Loucy (cell line): ENCODE measurements around the gene RFC5.
A peak's percentile ranks its signal among the peaks of the same experiment; 100 is the strongest.

ENCODE experiments used
- H2AFZ ChIP-seq: fragments of 200-600 bp; sonication (generic); 2 replicates; pipeline ENCODE4 v1.6.0; 2016; ENCODE audit warnings: antibody characterized with exemption, mild to moderate bottlenecking, low read length, moderate library complexity
- H3F3A ChIP-seq: fragments of 200-600 bp; 2 replicates; pipeline ENCODE4 v1.6.0; 2016; ENCODE audit warnings: antibody characterized with exemption, low read depth, mild to moderate bottlenecking
- H3K27me3 ChIP-seq: fragments of 200-600 bp; sonication (generic); 2 replicates; pipeline ENCODE4 v1.6.1; 2014; ENCODE audit warnings: low read length, mild to moderate bottlenecking; ENCODE audit not compliant: insufficient read depth, poor library complexity, severe bottlenecking
- H3K36me3 ChIP-seq: fragments of 200-600 bp; sonication (generic); 2 replicates; pipeline ENCODE4 v1.6.1; 2016; ENCODE audit warnings: low read length; ENCODE audit not compliant: insufficient read depth
- H3K4me1 ChIP-seq: fragments of 200-600 bp; sonication (generic); 2 replicates; pipeline ENCODE4 v1.5.1; 2014; ENCODE audit warnings: low read length, mild to moderate bottlenecking; ENCODE audit not compliant: insufficient read depth, poor library complexity, severe bottlenecking
- H3K4me2 ChIP-seq: fragments of 200-600 bp; sonication (generic); 2 replicates; pipeline ENCODE4 v1.6.0; 2014; ENCODE audit warnings: antibody characterized with exemption, low read length, low read depth, mild to moderate bottlenecking; ENCODE audit not compliant: poor library complexity, severe bottlenecking
- H3K4me3 ChIP-seq: fragments of 200-600 bp; sonication (generic); 2 replicates; pipeline ENCODE4 v1.5.1; 2014; ENCODE audit warnings: low read length, mild to moderate bottlenecking, mixed read lengths; ENCODE audit not compliant: poor library complexity, severe bottlenecking
- H3K79me2 ChIP-seq: fragments of 200-600 bp; sonication (generic); 2 replicates; pipeline ENCODE4 v1.6.1; 2014; ENCODE audit warnings: low read length; ENCODE audit not compliant: insufficient read depth
- H3K9ac ChIP-seq: fragments of 200-600 bp; sonication (generic); 2 replicates; pipeline ENCODE4 v1.6.0; 2014; ENCODE audit warnings: mild to moderate bottlenecking, low read depth, low read length, moderate library complexity; ENCODE audit not compliant: poor library complexity, severe bottlenecking
- H3K9me2 ChIP-seq: fragments of 200-600 bp; sonication (generic); replicated peaks from 2 replicates; pipeline ENCODE4 v1.6.1; 2016; ENCODE audit warnings: low read depth, low read length, mixed read lengths
- H3K9me3 ChIP-seq: fragments of 200-600 bp; sonication (generic); 2 replicates; pipeline ENCODE4 v1.6.1; 2014; ENCODE audit warnings: mild to moderate bottlenecking, antibody characterized with exemption, low read length, low read depth; ENCODE audit not compliant: insufficient read depth
- H4K20me1 ChIP-seq: fragments of 200-600 bp; sonication (generic); 2 replicates; pipeline ENCODE4 v1.6.0; 2014; ENCODE audit warnings: antibody characterized with exemption, low read length, mild to moderate bottlenecking; ENCODE audit not compliant: insufficient read depth, poor library complexity, severe bottlenecking
- EZH2phosphoT487 ChIP-seq: fragments of 200-600 bp; IDR thresholded peaks from 2 replicates; pipeline ENCODE4 v1.6.1; 2018; ENCODE audit warnings: antibody characterized with exemption, mild to moderate bottlenecking, moderate library complexity, borderline replicate concordance
- TF ChIP-seq, protein P1 (sequence below): fragments of 200-600 bp; sonication (generic); conservative IDR thresholded peaks from 2 replicates; pipeline ENCODE4 v1.5.1; 2014; ENCODE audit warnings: mild to moderate bottlenecking, antibody characterized with exemption, low read length

RFC5 gene, protein sequence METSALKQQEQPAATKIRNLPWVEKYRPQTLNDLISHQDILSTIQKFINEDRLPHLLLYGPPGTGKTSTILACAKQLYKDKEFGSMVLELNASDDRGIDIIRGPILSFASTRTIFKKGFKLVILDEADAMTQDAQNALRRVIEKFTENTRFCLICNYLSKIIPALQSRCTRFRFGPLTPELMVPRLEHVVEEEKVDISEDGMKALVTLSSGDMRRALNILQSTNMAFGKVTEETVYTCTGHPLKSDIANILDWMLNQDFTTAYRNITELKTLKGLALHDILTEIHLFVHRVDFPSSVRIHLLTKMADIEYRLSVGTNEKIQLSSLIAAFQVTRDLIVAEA

DNA sequence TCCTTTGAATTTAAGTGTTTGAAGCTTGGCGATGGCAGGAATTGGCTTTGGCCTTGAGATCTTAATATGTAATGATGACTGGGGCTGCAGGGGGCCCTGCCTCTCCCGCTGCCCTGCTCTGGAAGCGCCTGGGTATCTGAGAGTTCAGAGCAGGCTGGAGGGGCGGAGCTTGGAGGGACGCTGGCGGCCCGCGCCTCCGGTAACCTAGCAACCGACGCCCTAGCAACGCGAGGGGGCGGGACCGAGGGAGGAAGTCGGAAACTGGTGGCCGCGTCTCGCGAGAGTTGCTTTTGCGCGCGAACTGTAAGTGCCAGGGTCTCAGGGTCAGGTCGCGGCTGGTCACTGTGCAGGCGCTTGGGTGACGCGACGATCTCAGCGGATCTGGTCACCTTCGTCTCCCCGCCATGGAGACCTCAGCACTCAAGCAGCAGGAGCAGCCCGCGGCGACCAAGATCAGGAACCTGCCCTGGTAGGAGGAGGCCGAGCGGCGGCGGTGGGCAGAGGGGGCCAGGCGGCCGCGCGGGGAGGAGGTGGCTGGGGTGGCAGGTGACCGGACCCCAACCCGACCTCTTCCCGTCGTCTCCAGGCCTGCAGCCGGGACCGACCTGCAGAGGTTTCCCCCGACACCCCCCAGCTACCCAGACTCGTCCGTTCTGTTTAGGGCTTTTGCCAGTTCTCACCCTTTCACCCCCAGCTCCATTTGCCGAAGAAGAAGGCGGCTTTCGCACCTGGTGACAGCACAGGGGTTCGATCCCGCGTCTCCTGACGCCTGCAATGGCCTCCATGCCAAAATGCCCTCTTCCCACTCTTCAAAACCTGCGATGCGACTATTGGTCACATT, at the start of gene RFC5:
Gene RFC5 (plus strand): TSS at position 280 of the 841 bp plus-strand sequence. CDS start 125 bp downstream, at position 405.
- TF ChIP-seq EZH2phosphoT487 = no peak
- TF ChIP-seq, protein P1, sequence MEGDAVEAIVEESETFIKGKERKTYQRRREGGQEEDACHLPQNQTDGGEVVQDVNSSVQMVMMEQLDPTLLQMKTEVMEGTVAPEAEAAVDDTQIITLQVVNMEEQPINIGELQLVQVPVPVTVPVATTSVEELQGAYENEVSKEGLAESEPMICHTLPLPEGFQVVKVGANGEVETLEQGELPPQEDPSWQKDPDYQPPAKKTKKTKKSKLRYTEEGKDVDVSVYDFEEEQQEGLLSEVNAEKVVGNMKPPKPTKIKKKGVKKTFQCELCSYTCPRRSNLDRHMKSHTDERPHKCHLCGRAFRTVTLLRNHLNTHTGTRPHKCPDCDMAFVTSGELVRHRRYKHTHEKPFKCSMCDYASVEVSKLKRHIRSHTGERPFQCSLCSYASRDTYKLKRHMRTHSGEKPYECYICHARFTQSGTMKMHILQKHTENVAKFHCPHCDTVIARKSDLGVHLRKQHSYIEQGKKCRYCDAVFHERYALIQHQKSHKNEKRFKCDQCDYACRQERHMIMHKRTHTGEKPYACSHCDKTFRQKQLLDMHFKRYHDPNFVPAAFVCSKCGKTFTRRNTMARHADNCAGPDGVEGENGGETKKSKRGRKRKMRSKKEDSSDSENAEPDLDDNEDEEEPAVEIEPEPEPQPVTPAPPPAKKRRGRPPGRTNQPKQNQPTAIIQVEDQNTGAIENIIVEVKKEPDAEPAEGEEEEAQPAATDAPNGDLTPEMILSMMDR = no peak
- peak within 1 kb of the TSS; percentile 100 for H3K4me3 ChIP-seq
- peak within 1 kb of the TSS; percentile 100 for H3K9ac ChIP-seq
- H3K9me3 ChIP-seq = no peaks in the 10 kb centered on the region
- no peaks in the 10 kb centered on the region for H3K27me3 ChIP-seq
- no peaks in the 10 kb centered on the region for H3K9me2 ChIP-seq
- peaks cover 17% of the 10 kb centered on the region for H4K20me1 ChIP-seq
- H3K4me1 ChIP-seq = peaks cover 37% of the 10 kb centered on the region
- no peaks in the 10 kb centered on the region for H3F3A ChIP-seq
- H3K4me2 ChIP-seq = peak within 1 kb of the TSS; percentile 94
- H3K79me2 ChIP-seq = peaks cover 48% of the 10 kb centered on the region
- peaks cover 26% of the 10 kb centered on the region; the same call in 1 of the 2 replicates for H3K36me3 ChIP-seq
- peak within 1 kb of the TSS; percentile 93; the same call in 1 of the 2 replicates for H2AFZ ChIP-seq

DNA sequence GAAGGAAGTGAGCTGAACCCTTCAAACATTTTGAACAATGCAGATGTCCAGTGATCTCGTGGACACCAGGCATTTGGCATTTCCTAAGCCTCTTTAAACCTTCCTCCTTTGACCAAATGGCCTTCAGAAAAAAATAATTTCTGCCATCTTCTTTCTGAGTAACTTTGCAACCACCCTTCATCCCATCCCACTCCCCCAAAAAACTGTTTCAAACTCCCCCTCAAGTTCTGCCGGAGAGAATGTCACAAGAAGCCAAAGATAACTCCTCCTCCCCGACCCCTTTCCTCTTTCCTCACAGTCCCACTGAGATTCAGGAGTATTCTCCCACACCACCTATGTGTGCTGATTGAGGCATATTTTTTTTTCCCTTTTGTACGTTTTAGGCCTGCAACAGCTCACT, 49.5 kb upstream of the RFC5 start:
- Histone ChIP-seq H3K27me3 (no peaks in the 10 kb centered on the region), H3K9me3 (no peaks in the 10 kb centered on the region; the same call in 1 of the 2 replicates), H3K4me2 (no peak overlapping the region), H3K4me3 (no peak overlapping the region), H3K79me2 (no peaks in the 10 kb centered on the region), H3F3A (no peaks in the 10 kb centered on the region), H3K9me2 (no peaks in the 10 kb centered on the region), H3K4me1 (no peaks in the 10 kb centered on the region), H3K36me3 (no peaks in the 10 kb centered on the region), H2AFZ (no peak overlapping the region), H3K9ac (no peak overlapping the region), H4K20me1 (no peaks in the 10 kb centered on the region)
- TF ChIP-seq, protein P1 = no peak
- no peak for TF ChIP-seq EZH2phosphoT487

DNA sequence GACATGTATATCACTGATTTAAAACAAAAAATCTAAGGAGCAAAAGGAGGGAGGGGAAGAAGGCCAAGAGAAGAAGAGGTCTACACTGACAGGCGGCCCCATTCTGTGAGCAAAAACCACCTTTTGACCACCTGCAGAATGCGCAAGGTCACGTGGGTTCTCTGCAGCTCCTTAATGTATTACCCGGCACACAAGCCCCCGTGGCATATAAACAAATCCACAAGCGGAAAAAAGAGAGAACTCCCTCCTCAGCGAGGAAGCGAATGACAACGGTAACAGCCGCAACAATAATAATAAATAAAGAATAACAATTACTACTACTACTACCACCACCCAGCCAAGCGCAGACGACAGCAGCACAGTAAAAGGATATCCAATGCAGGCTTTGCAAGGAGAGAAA, 49.0 kb upstream of the RFC5 start:
- Histone ChIP-seq H3K9ac (no peak overlapping the region), H4K20me1 (no peaks in the 10 kb centered on the region), H3K9me2 (no peaks in the 10 kb centered on the region), H3K79me2 (no peaks in the 10 kb centered on the region), H3K4me3 (no peak overlapping the region), H3K4me1 (no peaks in the 10 kb centered on the region), H3K36me3 (no peaks in the 10 kb centered on the region), H3K4me2 (no peak overlapping the region), H3K27me3 (no peaks in the 10 kb centered on the region), H2AFZ (no peak overlapping the region), H3F3A (no peaks in the 10 kb centered on the region), H3K9me3 (no peaks in the 10 kb centered on the region; the same call in 1 of the 2 replicates)
- TF ChIP-seq EZH2phosphoT487 = no peak
- TF ChIP-seq, protein P1 = no peak
